ENCODE data around the gene CIDEB. TPM values are rescaled to one million over a fixed set of nuclear protein-coding genes. Genes with fewer than 3 reads are reported as not detected.
A peak's percentile ranks its signal among the peaks of the same experiment; 100 is the strongest.

Gene CIDEB
- total and polyA plus RNA-seq, 2 of the 13 experiments (the other 11 are each of a cell fraction or from before 2014, with no cell fraction given) = 35.8 to 110 TPM

DNA sequence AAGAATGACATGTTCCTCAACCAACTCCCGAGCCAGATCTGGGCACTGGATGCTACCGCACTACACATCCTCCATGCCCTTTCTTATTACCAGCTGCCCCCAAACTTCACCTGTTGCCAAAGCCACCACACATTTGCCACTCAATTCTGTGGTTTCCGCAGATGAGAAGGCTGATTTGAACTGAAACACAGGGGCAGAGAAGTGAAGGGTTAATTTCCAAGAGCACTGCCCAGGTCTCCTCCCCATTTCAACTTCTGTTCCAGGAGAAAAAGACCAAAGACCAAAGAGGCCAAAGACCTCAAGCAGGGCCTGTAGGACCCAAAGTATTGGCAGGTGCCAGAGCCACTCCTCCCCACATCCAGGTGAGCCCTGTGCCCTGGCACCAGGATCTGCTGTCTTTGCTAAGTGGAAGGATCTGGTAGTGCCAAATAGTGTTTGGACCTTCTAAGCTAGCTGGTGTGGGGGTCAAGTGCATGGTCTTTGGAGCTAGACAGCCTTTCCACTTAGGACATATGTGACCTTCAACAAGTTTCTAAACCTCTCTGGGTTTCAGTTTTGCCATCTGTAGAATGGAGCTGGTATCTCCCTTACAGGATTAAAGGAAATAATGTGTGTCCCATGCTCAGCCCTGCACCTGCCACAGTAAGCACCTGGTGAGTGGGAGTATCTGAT is 16.2 kb downstream of the CIDEB start:
- H3K4me3 ChIP-seq (replicated peaks in 1 of 3; ENCODE audit: insufficient read depth in 1 of 3, low read depth in 2 of 3, low read length in 3 of 3) = no peak overlapping the region
- H3K27ac ChIP-seq (ENCODE audit: extremely low read length, insufficient read depth, low read length) = no peak overlapping the region
- H3K9ac ChIP-seq (ENCODE audit: insufficient read depth, low read depth, low read length) = no peak overlapping the region
- no peaks in the 10 kb centered on the region for H3K27me3 ChIP-seq (ENCODE audit: control insufficient read depth in 1 of 2, insufficient read depth in 2 of 2, low read length in 2 of 2)
- intact Hi-C loops (cut with micrococcal nuclease; ENCODE audit: unreplicated experiment) (loop anchor here (10.0 kb wide), 1 partner anchor 987 kb away; the partner anchor contains the start of genes BCL2L2 and PPP1R3E), in situ Hi-C loops (cut with HindIII; ENCODE audit: extremely low pct_ligation_motif_present, low pct_unique_long_range_greater_than_20kb) (no loop called here)
- H3K9me3 ChIP-seq (ENCODE audit: low read length) = no peaks in the 10 kb centered on the region
- no peak overlapping the region for H2AFZ ChIP-seq (ENCODE audit: low read length)
- 88% methylated on average over 3 of the region's 3 CpGs for WGBS (ENCODE audit: low lambda C conversion rate)
- peak; percentile 18 for ATAC-seq
- no peaks in the 10 kb centered on the region for H3K79me2 ChIP-seq (ENCODE audit: insufficient read depth, low read length)
- H3K36me3 ChIP-seq (replicated peaks in 1 of 2; ENCODE audit: control insufficient read depth in 1 of 2, insufficient read depth in 2 of 2, low read length in 2 of 2) = peaks cover 48 to 66% of the 10 kb centered on the region in 2 experiments
- H3K4me1 ChIP-seq (ENCODE audit: insufficient read depth, low read length) = peaks cover 13% of the 10 kb centered on the region
- H4K20me1 ChIP-seq (ENCODE audit: insufficient read depth, low read length) = no peaks in the 10 kb centered on the region
- H3K4me2 ChIP-seq (ENCODE audit: low read depth, low read length) = no peak overlapping the region
- no peak for DNase-seq (ENCODE audit: low spot score)
- ChIA-PET CTCF (ENCODE audit: low intra/inter-chr PET ratio, low total read pairs) (no interaction called here), POLR2A (interaction anchor here (1.0 to 24.7 kb wide), 7 partner anchors 7 to 130 kb away, joined by 3 to 850 read pairs (median 8); partner anchors contain the start of genes CHMP4A, DHRS1, GMPR2 and IRF9)
- no TSS peak for BruUV-seq (replicated peaks)
- FAIRE-seq = no peak
- TF ChIP-seq, protein P1, sequence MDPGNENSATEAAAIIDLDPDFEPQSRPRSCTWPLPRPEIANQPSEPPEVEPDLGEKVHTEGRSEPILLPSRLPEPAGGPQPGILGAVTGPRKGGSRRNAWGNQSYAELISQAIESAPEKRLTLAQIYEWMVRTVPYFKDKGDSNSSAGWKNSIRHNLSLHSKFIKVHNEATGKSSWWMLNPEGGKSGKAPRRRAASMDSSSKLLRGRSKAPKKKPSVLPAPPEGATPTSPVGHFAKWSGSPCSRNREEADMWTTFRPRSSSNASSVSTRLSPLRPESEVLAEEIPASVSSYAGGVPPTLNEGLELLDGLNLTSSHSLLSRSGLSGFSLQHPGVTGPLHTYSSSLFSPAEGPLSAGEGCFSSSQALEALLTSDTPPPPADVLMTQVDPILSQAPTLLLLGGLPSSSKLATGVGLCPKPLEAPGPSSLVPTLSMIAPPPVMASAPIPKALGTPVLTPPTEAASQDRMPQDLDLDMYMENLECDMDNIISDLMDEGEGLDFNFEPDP (CRISPR knock-in tag; conservative IDR thresholded peaks at IDR 0.05) = 0 out of 2 replicates have a peak, but pooled peaks have one; percentile 83
- TF ChIP-seq NONO (IDR thresholded peaks at IDR 0.05) (no peak), NONO (CRISPR knock-in tag; conservative IDR thresholded peaks at IDR 0.05) (peak; percentile 52; the same call in 1 of the 2 replicates), MATR3 (CRISPR knock-in tag; IDR thresholded peaks at IDR 0.05) (no peak), POLR2AphosphoS5 (IDR thresholded peaks at IDR 0.05; ENCODE audit: low read depth, low read length) (peak; percentile 40; the same call in 1 of the 2 replicates), ZNF431 (CRISPR knock-in tag; IDR thresholded peaks at IDR 0.05; ENCODE audit: borderline replicate concordance, low read depth) (0 out of 2 replicates have a peak, but pooled peaks have one; percentile 22), MEIS1 (CRISPR knock-in tag; IDR thresholded peaks at IDR 0.05; ENCODE audit: borderline replicate concordance) (peak; percentile 35; the same call in 1 of the 2 replicates), ZNF230 (CRISPR knock-in tag; IDR thresholded peaks at IDR 0.05) (no peak), ZSCAN29 (CRISPR knock-in tag; conservative IDR thresholded peaks at IDR 0.05) (0 out of 2 replicates have a peak, but pooled peaks have one; percentile 38), PLRG1 (conservative IDR thresholded peaks at IDR 0.05) (no peak)
- TF ChIP-seq, protein P2, sequence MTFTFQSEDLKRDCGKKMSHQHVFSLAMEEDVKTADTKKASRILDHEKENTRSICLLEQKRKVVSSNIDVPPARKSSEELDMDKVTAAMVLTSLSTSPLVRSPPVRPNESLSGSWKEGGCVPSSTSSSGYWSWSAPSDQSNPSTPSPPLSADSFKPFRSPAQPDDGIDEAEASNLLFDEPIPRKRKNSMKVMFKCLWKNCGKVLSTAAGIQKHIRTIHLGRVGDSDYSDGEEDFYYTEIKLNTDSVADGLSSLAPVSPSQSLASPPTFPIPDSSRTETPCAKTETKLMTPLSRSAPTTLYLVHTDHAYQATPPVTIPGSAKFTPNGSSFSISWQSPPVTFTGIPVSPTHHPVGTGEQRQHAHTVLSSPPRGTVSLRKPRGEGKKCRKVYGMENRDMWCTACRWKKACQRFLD (CRISPR knock-in tag; IDR thresholded peaks at IDR 0.05; ENCODE audit: borderline replicate concordance) = 0 out of 2 replicates have a peak, but pooled peaks have one; percentile 30
- TF ChIP-seq, protein P3, sequence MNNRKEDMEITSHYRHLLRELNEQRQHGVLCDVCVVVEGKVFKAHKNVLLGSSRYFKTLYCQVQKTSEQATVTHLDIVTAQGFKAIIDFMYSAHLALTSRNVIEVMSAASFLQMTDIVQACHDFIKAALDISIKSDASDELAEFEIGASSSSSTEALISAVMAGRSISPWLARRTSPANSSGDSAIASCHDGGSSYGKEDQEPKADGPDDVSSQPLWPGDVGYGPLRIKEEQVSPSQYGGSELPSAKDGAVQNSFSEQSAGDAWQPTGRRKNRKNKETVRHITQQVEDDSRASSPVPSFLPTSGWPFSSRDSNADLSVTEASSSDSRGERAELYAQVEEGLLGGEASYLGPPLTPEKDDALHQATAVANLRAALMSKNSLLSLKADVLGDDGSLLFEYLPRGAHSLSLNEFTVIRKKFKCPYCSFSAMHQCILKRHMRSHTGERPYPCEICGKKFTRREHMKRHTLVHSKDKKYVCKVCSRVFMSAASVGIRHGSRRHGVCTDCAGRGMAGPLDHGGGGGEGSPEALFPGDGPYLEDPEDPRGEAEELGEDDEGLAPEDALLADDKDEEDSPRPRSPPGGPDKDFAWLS (CRISPR knock-in tag; IDR thresholded peaks at IDR 0.05; ENCODE audit: borderline replicate concordance) = 0 out of 2 replicates have a peak, but pooled peaks have one; percentile 56
- TF ChIP-seq, protein P4, sequence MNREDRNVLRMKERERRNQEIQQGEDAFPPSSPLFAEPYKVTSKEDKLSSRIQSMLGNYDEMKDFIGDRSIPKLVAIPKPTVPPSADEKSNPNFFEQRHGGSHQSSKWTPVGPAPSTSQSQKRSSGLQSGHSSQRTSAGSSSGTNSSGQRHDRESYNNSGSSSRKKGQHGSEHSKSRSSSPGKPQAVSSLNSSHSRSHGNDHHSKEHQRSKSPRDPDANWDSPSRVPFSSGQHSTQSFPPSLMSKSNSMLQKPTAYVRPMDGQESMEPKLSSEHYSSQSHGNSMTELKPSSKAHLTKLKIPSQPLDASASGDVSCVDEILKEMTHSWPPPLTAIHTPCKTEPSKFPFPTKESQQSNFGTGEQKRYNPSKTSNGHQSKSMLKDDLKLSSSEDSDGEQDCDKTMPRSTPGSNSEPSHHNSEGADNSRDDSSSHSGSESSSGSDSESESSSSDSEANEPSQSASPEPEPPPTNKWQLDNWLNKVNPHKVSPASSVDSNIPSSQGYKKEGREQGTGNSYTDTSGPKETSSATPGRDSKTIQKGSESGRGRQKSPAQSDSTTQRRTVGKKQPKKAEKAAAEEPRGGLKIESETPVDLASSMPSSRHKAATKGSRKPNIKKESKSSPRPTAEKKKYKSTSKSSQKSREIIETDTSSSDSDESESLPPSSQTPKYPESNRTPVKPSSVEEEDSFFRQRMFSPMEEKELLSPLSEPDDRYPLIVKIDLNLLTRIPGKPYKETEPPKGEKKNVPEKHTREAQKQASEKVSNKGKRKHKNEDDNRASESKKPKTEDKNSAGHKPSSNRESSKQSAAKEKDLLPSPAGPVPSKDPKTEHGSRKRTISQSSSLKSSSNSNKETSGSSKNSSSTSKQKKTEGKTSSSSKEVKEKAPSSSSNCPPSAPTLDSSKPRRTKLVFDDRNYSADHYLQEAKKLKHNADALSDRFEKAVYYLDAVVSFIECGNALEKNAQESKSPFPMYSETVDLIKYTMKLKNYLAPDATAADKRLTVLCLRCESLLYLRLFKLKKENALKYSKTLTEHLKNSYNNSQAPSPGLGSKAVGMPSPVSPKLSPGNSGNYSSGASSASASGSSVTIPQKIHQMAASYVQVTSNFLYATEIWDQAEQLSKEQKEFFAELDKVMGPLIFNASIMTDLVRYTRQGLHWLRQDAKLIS (CRISPR knock-in tag; IDR thresholded peaks at IDR 0.05) = no peak

All from HepG2 (cell line).